GM19372 (cell line): ENCODE data around the gene FAM76B.

Experiments
- ATAC-seq: cut with Tn5 transposase; IDR thresholded peaks from one replicate; pipeline ENCODE4 v1.9.1; 2021; ENCODE audit warnings: mild to moderate bottlenecking, low read depth, moderate library complexity; ENCODE audit not compliant: unreplicated experiment

The FAM76B gene

DNA sequence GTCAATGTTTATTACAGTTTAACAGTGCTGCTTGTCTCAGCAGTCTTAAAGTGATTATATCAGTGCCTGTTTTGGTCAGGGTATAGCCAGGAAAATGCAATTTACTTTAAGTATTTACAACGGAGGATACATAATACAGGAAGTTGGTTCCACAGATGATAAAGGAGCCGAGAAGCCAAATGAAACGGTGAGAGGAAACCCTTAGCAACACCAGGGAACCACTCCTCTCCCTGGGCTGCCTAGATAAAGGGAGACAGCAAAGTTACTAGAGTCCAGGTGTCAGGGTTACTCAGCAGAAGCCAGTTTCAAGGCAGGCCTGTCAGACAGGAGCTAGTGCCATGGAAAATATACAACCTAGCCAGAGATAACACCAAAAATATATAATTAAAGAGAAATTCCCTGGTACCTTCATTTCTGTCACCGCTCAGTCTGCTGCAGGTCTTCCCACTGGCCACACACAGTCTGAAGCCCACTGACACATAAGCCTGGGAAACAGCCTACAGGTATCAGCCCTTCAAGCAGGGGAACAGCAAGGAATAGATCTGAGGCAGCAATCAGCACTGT is 55.5 kb downstream of the FAM76B start:
- ATAC-seq = no peak

DNA sequence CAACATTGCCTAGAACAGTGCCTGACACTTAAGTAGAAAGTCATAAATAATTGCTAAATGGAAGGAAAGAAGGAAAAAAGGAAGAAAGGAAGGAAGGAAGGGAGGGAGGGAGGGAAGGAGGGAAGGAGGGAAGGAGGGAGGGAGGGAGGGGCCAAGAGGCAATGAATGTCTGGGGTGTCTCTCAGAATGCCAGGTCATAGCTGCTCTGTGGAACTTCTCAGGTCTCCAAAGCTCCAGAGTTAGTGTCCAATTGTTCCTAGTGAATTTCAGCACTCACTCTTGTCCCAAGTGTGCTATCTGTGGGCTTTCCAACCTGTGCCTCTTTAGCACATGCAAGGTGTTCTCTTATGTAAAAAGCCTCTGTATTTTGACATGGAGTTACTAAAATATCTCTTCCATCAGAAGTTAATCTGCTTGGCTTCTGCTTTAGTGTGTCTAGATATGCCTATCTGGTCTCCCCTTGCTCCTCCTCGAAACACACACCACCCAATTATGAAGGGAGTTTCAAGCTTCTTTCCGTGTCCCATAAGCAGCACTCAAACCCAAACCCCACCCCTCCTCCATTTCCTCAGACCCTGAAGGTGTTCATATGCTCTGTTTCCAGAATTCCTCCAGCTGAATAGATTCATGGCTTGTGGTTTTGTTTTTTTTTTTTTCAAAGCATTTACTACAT is 56.5 kb downstream of the FAM76B start:
- ATAC-seq = no peak

GRCh38 chr11:95729462-95729861 is 60.1 kb downstream of the FAM76B start:
- no peak for ATAC-seq

GRCh38 chr11:95728790-95729189 is 60.8 kb downstream of the FAM76B start:
- no peak for ATAC-seq

DNA sequence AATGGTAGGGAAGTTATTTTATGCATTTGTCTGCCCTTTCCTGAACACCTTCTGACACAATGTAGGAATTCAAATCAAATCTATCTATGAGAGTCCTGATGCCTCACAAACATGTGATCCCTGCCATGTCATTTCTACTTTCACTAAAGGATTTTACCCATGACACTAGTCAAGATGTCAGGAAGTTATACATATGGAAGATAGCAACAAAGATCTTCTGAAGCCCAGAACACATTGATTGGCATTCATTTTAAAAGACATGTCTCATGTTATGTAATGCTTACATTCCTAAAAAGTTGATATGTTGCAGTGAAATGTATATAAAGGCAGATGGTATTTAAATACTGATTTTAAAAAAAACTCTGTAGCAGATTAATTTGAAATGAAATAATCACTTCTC is 61.5 kb downstream of the FAM76B start:
- ATAC-seq = no peak

DNA sequence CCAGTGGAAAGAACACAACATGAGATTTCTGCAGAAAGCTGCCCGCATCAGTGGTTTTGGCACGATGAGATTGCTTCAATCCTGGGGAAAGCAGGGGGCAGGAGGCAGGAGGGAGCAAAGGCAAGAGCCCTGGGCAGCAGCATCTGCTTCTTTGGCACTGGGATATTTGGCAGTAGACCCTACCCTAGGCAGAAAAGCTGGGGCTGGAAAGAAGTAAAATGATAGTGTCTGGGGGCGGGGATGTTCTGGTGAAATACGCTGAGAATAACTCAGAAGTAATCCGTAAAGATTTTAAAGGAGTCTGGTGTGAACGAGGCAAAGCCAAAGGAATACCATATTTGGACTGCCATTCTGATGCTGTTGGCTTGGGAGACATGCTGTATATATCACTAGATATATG is 62.0 kb downstream of the FAM76B start:
- ATAC-seq = no peak

DNA sequence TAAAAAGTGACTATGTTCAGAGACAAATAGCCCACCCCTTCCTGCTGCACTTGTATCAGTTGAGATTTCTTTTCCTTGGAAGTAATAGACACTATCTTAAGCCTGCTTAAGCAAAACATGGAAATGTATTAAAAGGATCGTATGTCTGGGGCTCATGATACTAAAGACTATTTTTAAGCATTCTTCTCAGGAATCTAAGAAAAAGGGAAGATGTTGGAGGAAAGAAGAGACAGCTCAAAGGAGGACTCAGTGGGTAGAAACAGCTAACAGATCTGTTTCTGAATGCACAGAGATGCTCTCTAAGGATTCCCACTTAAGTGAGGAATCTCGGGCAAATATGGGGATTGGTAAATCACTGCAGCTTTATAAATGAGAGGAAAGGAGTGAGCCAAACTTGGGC is 62.5 kb downstream of the FAM76B start:
- no peak for ATAC-seq

DNA sequence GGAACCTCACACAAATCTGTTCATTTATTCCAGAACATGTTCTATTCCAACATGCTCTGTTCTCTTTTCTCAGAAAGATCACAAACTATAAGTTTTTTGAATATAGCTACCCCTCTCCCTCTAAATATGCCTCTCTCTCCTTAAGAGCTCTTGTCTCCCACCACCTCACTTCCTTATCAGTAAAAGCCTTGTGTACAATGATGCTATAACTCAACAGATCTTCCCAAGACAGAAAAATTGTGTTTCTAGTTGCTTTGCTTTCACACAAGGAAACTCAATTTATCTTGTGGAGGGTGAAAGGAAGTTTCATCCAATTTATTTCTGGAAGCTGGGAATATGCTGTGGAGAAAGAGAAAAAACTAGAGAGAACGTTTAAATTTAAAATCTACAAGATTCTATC is 64.4 kb downstream of the FAM76B start:
- no peak for ATAC-seq

- ATAC-seq = no peak
These were observed 66.1 kb downstream of the FAM76B start for GRCh38 chr11:95723361-95723942.

- no peak for ATAC-seq
These were observed 69.4 kb downstream of the FAM76B start for GRCh38 chr11:95720195-95720594.
